ENCODE data around the gene E2F3.
"Not testable (repeated sequence)": the region's sequence is repeated elsewhere in the genome, so short reads cannot be mapped to it uniquely, and the experiment has no call there.

The E2F3 gene

GRCh38 chr6:20434766-20435165 lies 33.1 kb downstream of the E2F3 start:
- DNase-seq, result no peak

- no peak for DNase-seq
Measured at GRCh38 chr6:20436719-20437118, 35.0 kb downstream of the E2F3 start.

GRCh38 chr6:20437639-20438038 lies 36.0 kb downstream of the E2F3 start:
- DNase-seq, result no peak

- no peak for DNase-seq
Measured at GRCh38 chr6:20438462-20439070, 36.9 kb downstream of the E2F3 start.

GRCh38 chr6:20439558-20439957 lies 37.9 kb downstream of the E2F3 start:
- no peak for DNase-seq

GRCh38 chr6:20440296-20440695 lies 38.6 kb downstream of the E2F3 start:
- no peak for DNase-seq

- no peak for DNase-seq
Measured at GRCh38 chr6:20441236-20441635, 39.6 kb downstream of the E2F3 start.

- no peak for DNase-seq
Measured at GRCh38 chr6:20441921-20442320, 40.2 kb downstream of the E2F3 start.

- peak; percentile 24 for DNase-seq
Measured at GRCh38 chr6:20444786-20445271, 43.1 kb downstream of the E2F3 start.

- DNase-seq, result no peak
Measured at GRCh38 chr6:20447157-20447556, 45.5 kb downstream of the E2F3 start.

- DNase-seq, result no peak
Measured at GRCh38 chr6:20447581-20448132, 46.0 kb downstream of the E2F3 start.

GRCh38 chr6:20448828-20449227 lies 47.1 kb downstream of the E2F3 start:
- no peak for DNase-seq

GRCh38 chr6:20454204-20454824 lies 52.6 kb downstream of the E2F3 start:
- peak; percentile 34 for DNase-seq

- DNase-seq, result no peak
Measured at GRCh38 chr6:20455251-20455940, 53.7 kb downstream of the E2F3 start.

GRCh38 chr6:20458027-20458894 lies 56.6 kb downstream of the E2F3 start:
- DNase-seq, result no peak

GRCh38 chr6:20459682-20460081 lies 58.0 kb downstream of the E2F3 start:
- DNase-seq, result no peak

- no peak for DNase-seq
Measured at GRCh38 chr6:20461576-20461975, 59.9 kb downstream of the E2F3 start.

GRCh38 chr6:20463396-20463795 lies 61.7 kb downstream of the E2F3 start:
- DNase-seq, result no peak

- DNase-seq, result no peak
Measured at GRCh38 chr6:20464041-20464440, 62.4 kb downstream of the E2F3 start.

- no peak for DNase-seq
Measured at GRCh38 chr6:20464847-20465246, 63.2 kb downstream of the E2F3 start.

- DNase-seq, result not testable (repeated sequence)
Measured at GRCh38 chr6:20465616-20466015, 63.9 kb downstream of the E2F3 start.

GRCh38 chr6:20467437-20467836 lies 65.8 kb downstream of the E2F3 start:
- DNase-seq, result no peak

- no peak for DNase-seq
Measured at GRCh38 chr6:20468209-20468608, 66.5 kb downstream of the E2F3 start.
